Calu3 (cell line): ENCODE measurements around the gene ZNF582. TPM values are rescaled to one million over a fixed set of nuclear protein-coding genes. Genes with fewer than 3 reads are reported as not detected.

Source experiments
- BruUV-seq: library from RNA; stranded (reverse); fragments of 400-500 nt; replicated peaks from 2 replicates; lab custom pipeline; 2021; lab: Mats Ljungman, UMichigan
- CTCF ChIA-PET: fragments of 300-600 bp; sonication (Branson Sonifier 250); formaldehyde crosslinking; loops from one replicate; lab custom pipeline; 2022; ENCODE audit warnings: antibody characterized with exemption; lab: Charles Lee
- DNase-seq: peaks from one replicate; pipeline ENCODE4 v3.0.0; 2022
- H3K27ac Mint-ChIP-seq: one replicate; pipeline ENCODE4 v1.8.0; 2022; ENCODE audit warnings: mixed read lengths; ENCODE audit not compliant: unreplicated experiment
- H3K27me3 Mint-ChIP-seq: one replicate; pipeline ENCODE4 v1.8.0; 2022; ENCODE audit warnings: mixed read lengths; ENCODE audit not compliant: unreplicated experiment
- H3K36me3 Mint-ChIP-seq: one replicate; pipeline ENCODE4 v1.8.0; 2022; ENCODE audit warnings: mild to moderate bottlenecking, moderate library complexity, mixed read lengths; ENCODE audit not compliant: insufficient read depth, unreplicated experiment
- H3K4me1 Mint-ChIP-seq: one replicate; pipeline ENCODE4 v1.8.0; 2022; ENCODE audit warnings: mild to moderate bottlenecking, low read depth, mixed read lengths; ENCODE audit not compliant: unreplicated experiment
- H3K4me3 Mint-ChIP-seq: one replicate; pipeline ENCODE4 v1.8.0; 2022; ENCODE audit warnings: mild to moderate bottlenecking, low read depth, moderate library complexity, mixed read lengths; ENCODE audit not compliant: unreplicated experiment
- H3K9me3 Mint-ChIP-seq: one replicate; pipeline ENCODE4 v1.8.0; 2022; ENCODE audit warnings: low read depth, mixed read lengths; ENCODE audit not compliant: unreplicated experiment
- intact Hi-C: fragments of 100-400 bp; cut with micrococcal nuclease; formaldehyde crosslinking; loops from one replicate; pipeline ENCODE4 v1.10.0; 2022; ENCODE audit not compliant: unreplicated experiment
- total RNA-seq: library from RNA; stranded (reverse); gene quantifications from 2 replicates; pipeline ENCODE4 v1.2.3, GENCODE V29; 2022
- TF ChIP-seq, protein P1 (sequence below): fragments of 200-600 bp; IDR thresholded peaks from one replicate; pipeline ENCODE4 v1.8.0; 2022; ENCODE audit warnings: antibody characterized with exemption; ENCODE audit not compliant: unreplicated experiment

Gene ZNF582
- total RNA-seq, 1 experiment from 2014 or later: 1.5 TPM

DNA sequence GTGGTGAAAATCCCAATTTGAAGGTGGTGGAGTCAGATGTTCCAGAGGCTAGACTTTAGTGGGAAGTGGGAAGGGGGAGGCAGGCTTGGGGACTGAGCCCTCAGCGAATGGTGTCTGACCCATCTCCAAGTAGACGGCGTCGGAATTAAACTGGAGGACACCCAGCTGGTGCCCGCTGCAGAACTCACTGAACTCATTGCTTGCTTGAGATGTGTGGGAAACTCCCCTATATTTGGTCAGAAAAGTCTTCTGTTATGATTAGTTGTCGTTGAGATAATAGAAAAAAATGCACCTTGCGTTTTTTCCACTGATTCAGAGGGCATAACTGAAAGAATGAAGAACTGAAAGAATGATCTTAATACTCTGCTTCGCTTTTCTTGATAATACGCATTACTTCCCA, 9.9 kb upstream of the ZNF582 start:
- TSS peak; percentile 32 for BruUV-seq
- Mint-ChIP-seq H3K36me3 (peaks cover 16% of the 10 kb centered on the region), H3K4me3 (peak overlapping the region; percentile 78), H3K4me1 (peaks cover 15% of the 10 kb centered on the region), H3K27ac (peak overlapping the region; percentile 42), H3K9me3 (peaks cover 43% of the 10 kb centered on the region), H3K27me3 (no peaks in the 10 kb centered on the region)
- intact Hi-C loops: no loop called here
- no peak for DNase-seq
- CTCF ChIA-PET: interaction anchor here (0.6 kb wide), 1 partner anchor 89 kb away, joined by 5 read pairs; the partner anchor contains the start of gene ZSCAN5A
- TF ChIP-seq, protein P1, sequence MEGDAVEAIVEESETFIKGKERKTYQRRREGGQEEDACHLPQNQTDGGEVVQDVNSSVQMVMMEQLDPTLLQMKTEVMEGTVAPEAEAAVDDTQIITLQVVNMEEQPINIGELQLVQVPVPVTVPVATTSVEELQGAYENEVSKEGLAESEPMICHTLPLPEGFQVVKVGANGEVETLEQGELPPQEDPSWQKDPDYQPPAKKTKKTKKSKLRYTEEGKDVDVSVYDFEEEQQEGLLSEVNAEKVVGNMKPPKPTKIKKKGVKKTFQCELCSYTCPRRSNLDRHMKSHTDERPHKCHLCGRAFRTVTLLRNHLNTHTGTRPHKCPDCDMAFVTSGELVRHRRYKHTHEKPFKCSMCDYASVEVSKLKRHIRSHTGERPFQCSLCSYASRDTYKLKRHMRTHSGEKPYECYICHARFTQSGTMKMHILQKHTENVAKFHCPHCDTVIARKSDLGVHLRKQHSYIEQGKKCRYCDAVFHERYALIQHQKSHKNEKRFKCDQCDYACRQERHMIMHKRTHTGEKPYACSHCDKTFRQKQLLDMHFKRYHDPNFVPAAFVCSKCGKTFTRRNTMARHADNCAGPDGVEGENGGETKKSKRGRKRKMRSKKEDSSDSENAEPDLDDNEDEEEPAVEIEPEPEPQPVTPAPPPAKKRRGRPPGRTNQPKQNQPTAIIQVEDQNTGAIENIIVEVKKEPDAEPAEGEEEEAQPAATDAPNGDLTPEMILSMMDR: no peak

GRCh38 chr19:56400485-56400884, 7.2 kb upstream of the ZNF582 start:
- DNase-seq: no peak
- CTCF ChIA-PET: interaction anchor here (0.7 kb wide), 1 partner anchor 296 kb away, joined by 6 read pairs; no protein-coding TSS in a partner anchor
- Mint-ChIP-seq H3K36me3 (peaks cover 16% of the 10 kb centered on the region), H3K27ac (no peak overlapping the region), H3K4me3 (no peak overlapping the region), H3K4me1 (peaks cover 15% of the 10 kb centered on the region), H3K9me3 (peaks cover 46% of the 10 kb centered on the region), H3K27me3 (no peaks in the 10 kb centered on the region)
- TF ChIP-seq, protein P1: no peak
- intact Hi-C loops: no loop called here
- no TSS peak for BruUV-seq

- peaks cover 1% of the 10 kb centered on the region for H3K4me1 Mint-ChIP-seq
- peaks cover 7% of the 10 kb centered on the region for H3K36me3 Mint-ChIP-seq
These were observed 5.5 kb upstream of the ZNF582 start for GRCh38 chr19:56398809-56399208.

GRCh38 chr19:56383826-56384605, 9.3 kb downstream of the ZNF582 start:
- no peak for DNase-seq
- peaks cover 25% of the 10 kb centered on the region for H3K9me3 Mint-ChIP-seq
- TF ChIP-seq, protein P1: no peak
- CTCF ChIA-PET: no interaction called here
- H3K36me3 Mint-ChIP-seq: no peaks in the 10 kb centered on the region
- H3K4me1 Mint-ChIP-seq: no peaks in the 10 kb centered on the region
- BruUV-seq: no TSS peak
- no peak overlapping the region for H3K27ac Mint-ChIP-seq
- intact Hi-C loops: no loop called here
- no peak overlapping the region for H3K4me3 Mint-ChIP-seq
- no peaks in the 10 kb centered on the region for H3K27me3 Mint-ChIP-seq

More at GRCh38 chr19:56398809-56399208, 5.5 kb upstream of the ZNF582 start:
- CTCF ChIA-PET: no interaction called here
- Mint-ChIP-seq H3K4me3 (no peak overlapping the region), H3K27ac (no peak overlapping the region), H3K9me3 (peaks cover 40% of the 10 kb centered on the region), H3K27me3 (no peaks in the 10 kb centered on the region)
- intact Hi-C loops: no loop called here
- DNase-seq: no peak
- no TSS peak for BruUV-seq
- TF ChIP-seq, protein P1: no peak
